MM.1S (cell line): Measurements from ENCODE around the gene FBXW12.

ENCODE experiments used
- CTCF ChIP-seq: fragments of 300-600 bp; sonication (generic); IDR thresholded peaks from 2 replicates; pipeline ENCODE4 v1.5.1; 2016; ENCODE audit warnings: antibody characterized with exemption, low read length, mixed read lengths
- EZH2 ChIP-seq: fragments of 300-600 bp; sonication (generic); optimal IDR thresholded peaks from 2 replicates; pipeline ENCODE3; 2017; ENCODE audit warnings: low read depth, mild to moderate bottlenecking, antibody characterized with exemption, low read length, mixed read lengths
- EZH2phosphoT487 ChIP-seq: fragments of 300-600 bp; sonication (generic); IDR thresholded peaks from 2 replicates; pipeline ENCODE4 v1.6.1; 2018; ENCODE audit warnings: antibody characterized with exemption, low read length

DNA sequence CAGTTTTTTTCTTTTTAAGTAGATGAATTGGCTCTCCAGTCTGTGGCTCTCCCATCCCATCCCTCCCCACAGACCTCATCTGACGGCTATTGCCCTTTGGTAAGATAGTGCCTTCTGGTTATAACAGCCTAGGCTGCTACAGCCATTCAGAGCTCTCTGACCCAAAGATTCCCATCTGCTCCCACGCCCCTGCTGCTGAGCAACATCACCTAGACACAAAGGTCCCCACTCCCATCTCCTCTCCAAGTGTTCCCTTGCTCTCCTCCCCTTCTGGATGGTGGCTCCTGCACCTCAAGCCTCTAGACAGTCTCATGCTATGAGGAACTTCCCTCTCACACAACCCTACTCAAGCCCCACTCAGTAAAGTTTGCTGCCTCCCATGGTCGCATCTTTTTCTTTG, 23.7 kb downstream of the FBXW12 start:
- TF ChIP-seq CTCF = no peak
- TF ChIP-seq EZH2 = no peak
- no peak for TF ChIP-seq EZH2phosphoT487
